Stomach (tissue), 9 donors: Measurements from ENCODE around the gene RASGRP1. TPM values are rescaled to one million over a fixed set of nuclear protein-coding genes. Genes with fewer than 3 reads are reported as not detected.

Source experiments
- DNase-seq, 2 donors: peaks; one replicate each; pipeline versions ENCODE4 v3.0.0 to v3.0.0-alpha.2; 2013 to 2019
- H3K27ac ChIP-seq, 5 donors: fragments of 200-600 bp in 4 of 5; sonication (generic) in 4 of 5; one replicate each; pipeline ENCODE4 v1.5.1; 2013 to 2019; ENCODE audit warnings: mild to moderate bottlenecking in 1 of 5, moderate library complexity in 1 of 5
- H3K27me3 ChIP-seq, 3 donors: fragments of 200-600 bp; sonication (generic); one replicate each; pipeline ENCODE4 v1.5.1; 2017 to 2019; ENCODE audit warnings: mixed run types in 1 of 3
- H3K36me3 ChIP-seq, 4 donors: fragments of 200-600 bp; sonication (generic); 1 replicate in 3 of 4; 2 replicates in 1 of 4; pipeline ENCODE4 v1.5.1; 2016 to 2019
- H3K4me1 ChIP-seq, 4 donors: fragments of 200-600 bp; sonication (generic); one replicate each; pipeline ENCODE4 v1.5.1; 2016 to 2019
- H3K4me3 ChIP-seq, 4 donors: fragments of 200-600 bp; sonication (generic) in 3 of 4; one replicate each; pipeline ENCODE4 v1.5.1; 2016 to 2019; ENCODE audit warnings: mild to moderate bottlenecking in 1 of 4
- H3K9me3 ChIP-seq, 4 donors: fragments of 200-600 bp; sonication (generic); one replicate each; pipeline ENCODE4 v1.5.1; 2016 to 2019
- EP300 ChIP-seq: sonication (generic); formaldehyde crosslinking; IDR thresholded peaks from one replicate; pipeline ENCODE4 v1.6.1; 2017; ENCODE audit warnings: antibody characterized with exemption
- POLR2A ChIP-seq, 4 donors: fragments of 450-650 bp; IDR thresholded peaks; one replicate each; pipeline ENCODE4 v1.6.1; 2016; ENCODE audit warnings: antibody characterized with exemption in 4 of 4, control low read depth in 2 of 4, mild to moderate bottlenecking in 1 of 4, moderate library complexity in 1 of 4
- POLR2AphosphoS5 ChIP-seq, 3 donors: sonication (generic); formaldehyde crosslinking; IDR thresholded peaks; one replicate each; pipeline ENCODE4 v1.6.1; 2016; ENCODE audit warnings: antibody characterized with exemption in 3 of 3
- WGBS, 5 donors: extraction: QIAGEN DNeasy Blood & Tissue Kit in 3 of 5; methylation state at CpG; one replicate each; pipeline versions ENCODE4 v1.1.5 to v1.1.7; 2013 to 2018; 5-methylcytosine and 5-hydroxymethylcytosine counted together
- intact Hi-C: fragments of 100-400 bp; cut with DNase I; formaldehyde crosslinking; loops from one replicate; pipeline ENCODE4 v1.15.1; 2023; ENCODE audit warnings: low total_unique reads
- polyA plus RNA-seq, 3 donors: library from polyadenylated mRNA; stranded (reverse); fragments of 200-250 nt; gene quantifications; one replicate each; pipeline ENCODE4 v1.2.3, GENCODE V29; 2013
- total RNA-seq, 5 donors: library from RNA; depleted of rRNA; stranded (reverse); fragments of >200 nt; gene quantifications; one replicate each; pipeline versions ENCODE4 v1.1.0 to v1.2.3, GENCODE V29; 2014 to 2016
- TF ChIP-seq, protein P1 (sequence below), 7 experiments: fragments of 450-650 bp in 4 of 7; fragments of 200-600 bp in 3 of 7; sonication (generic) in 3 of 7; IDR thresholded peaks; one replicate each; pipeline ENCODE4 v1.5.1; 2016 to 2019; ENCODE audit warnings: antibody characterized with exemption in 7 of 7, control low read depth in 2 of 7, mild to moderate bottlenecking in 1 of 7
- donor health status: healthy with polysubstance abuse.
- donor health status: Bipolar disorder and iron deficiency.
- donor health status: healthy.

The RASGRP1 gene
- total and polyA plus RNA-seq, 8 donors = 0.29 to 12.3 (median 2.8) TPM

DNA sequence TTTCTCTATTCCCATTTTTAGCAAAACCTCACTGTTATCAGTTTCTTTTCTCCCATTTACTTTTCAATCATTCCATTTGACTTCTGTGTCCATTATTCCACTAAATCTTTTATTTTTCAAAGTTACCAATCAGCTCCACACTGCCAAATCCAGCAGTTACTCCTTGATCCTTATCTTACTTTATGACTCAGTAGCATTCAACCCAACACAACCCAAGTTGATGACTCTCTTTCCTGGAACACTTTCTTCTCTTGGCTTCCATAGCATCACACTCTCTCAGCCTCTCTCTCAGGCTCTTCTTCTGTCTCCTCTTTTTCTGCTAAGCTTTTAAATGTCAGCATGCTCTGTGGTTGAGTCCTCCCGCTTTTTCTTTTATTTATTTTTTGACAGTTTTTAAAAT is 36.3 kb downstream of the RASGRP1 start:
- TF ChIP-seq EP300 (no peak), POLR2AphosphoS5 (IDR thresholded peaks at IDR 0.05) (no peak), POLR2A (IDR thresholded peaks at IDR 0.05) (no peak)
- TF ChIP-seq, protein P1, sequence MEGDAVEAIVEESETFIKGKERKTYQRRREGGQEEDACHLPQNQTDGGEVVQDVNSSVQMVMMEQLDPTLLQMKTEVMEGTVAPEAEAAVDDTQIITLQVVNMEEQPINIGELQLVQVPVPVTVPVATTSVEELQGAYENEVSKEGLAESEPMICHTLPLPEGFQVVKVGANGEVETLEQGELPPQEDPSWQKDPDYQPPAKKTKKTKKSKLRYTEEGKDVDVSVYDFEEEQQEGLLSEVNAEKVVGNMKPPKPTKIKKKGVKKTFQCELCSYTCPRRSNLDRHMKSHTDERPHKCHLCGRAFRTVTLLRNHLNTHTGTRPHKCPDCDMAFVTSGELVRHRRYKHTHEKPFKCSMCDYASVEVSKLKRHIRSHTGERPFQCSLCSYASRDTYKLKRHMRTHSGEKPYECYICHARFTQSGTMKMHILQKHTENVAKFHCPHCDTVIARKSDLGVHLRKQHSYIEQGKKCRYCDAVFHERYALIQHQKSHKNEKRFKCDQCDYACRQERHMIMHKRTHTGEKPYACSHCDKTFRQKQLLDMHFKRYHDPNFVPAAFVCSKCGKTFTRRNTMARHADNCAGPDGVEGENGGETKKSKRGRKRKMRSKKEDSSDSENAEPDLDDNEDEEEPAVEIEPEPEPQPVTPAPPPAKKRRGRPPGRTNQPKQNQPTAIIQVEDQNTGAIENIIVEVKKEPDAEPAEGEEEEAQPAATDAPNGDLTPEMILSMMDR (IDR thresholded peaks at IDR 0.05) = no peak
- DNase-seq = no peak
- no peaks in the 10 kb centered on the region for H3K4me1 ChIP-seq
- no peaks in the 10 kb centered on the region for H3K9me3 ChIP-seq
- H3K27ac ChIP-seq = no peak overlapping the region
- H3K27me3 ChIP-seq = no peaks in the 10 kb centered on the region
- H3K4me3 ChIP-seq = no peak overlapping the region
- no peaks in the 10 kb centered on the region for H3K36me3 ChIP-seq
- WGBS, 5 donors = 92 to 100% (median 94%) methylated on average over 1 of the region's 1 CpG
- intact Hi-C loops = no loop called here

DNA sequence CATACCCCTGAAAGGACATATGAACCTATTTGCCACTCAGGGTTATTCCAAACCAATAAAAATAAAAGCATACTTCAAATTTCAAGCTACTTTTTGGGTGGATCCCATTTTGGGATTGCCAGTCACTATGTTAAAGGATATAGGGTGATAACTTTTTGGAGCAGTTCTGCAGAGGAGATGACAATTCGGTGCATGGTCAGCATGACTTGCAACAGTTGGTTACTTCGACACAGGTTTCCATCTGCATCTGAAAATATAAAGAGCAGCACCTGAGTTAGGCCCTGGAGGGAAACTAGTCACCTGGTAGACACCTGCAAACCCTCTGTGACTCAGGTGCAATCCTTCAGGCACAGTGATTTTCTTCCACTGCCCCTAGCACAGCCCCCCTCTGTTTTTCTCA is 38.5 kb downstream of the RASGRP1 start:
- H3K4me3 ChIP-seq = no peak overlapping the region
- H3K4me1 ChIP-seq = no peaks in the 10 kb centered on the region
- H3K36me3 ChIP-seq = no peaks in the 10 kb centered on the region
- WGBS, 5 donors = 89 to 100% (median 94%) methylated on average over 2 of the region's 2 CpGs
- no peak overlapping the region for H3K27ac ChIP-seq
- no peak for DNase-seq
- intact Hi-C loops = no loop called here
- TF ChIP-seq, protein P1 (IDR thresholded peaks at IDR 0.05) = no peak
- TF ChIP-seq POLR2A (IDR thresholded peaks at IDR 0.05) (no peak), POLR2AphosphoS5 (IDR thresholded peaks at IDR 0.05) (no peak), EP300 (no peak)
- H3K27me3 ChIP-seq = no peaks in the 10 kb centered on the region
- no peaks in the 10 kb centered on the region for H3K9me3 ChIP-seq

DNA sequence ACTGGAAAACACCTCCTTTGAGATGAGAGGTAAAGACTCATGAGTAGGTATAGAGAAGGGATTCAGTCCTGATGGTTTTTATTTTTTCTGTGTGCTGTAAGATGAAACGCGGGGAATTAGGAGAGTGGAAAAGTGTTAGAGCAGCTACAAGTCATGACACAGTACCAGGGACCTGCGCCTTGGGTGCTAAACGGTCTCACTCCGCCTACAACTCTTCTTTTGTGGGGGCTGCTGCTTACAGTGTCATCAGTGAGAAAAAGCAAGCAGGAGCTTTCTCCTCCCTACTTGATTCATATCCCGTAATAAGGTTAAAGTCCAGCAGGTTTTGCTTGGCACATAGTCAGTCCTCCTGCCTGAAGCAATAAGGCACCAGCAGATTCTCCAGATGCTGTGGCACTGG is 39.1 kb downstream of the RASGRP1 start:
- H3K4me1 ChIP-seq = no peaks in the 10 kb centered on the region
- H3K36me3 ChIP-seq = no peaks in the 10 kb centered on the region
- no peak overlapping the region for H3K4me3 ChIP-seq
- H3K27me3 ChIP-seq = no peaks in the 10 kb centered on the region
- 86 to 90% (median 89%) methylated on average over 6 of the region's 6 CpGs for WGBS, 5 donors
- H3K9me3 ChIP-seq = no peaks in the 10 kb centered on the region
- TF ChIP-seq POLR2AphosphoS5 (IDR thresholded peaks at IDR 0.05) = no peak
- TF ChIP-seq, protein P1 (IDR thresholded peaks at IDR 0.05) = no peak
- no peak for TF ChIP-seq POLR2A (IDR thresholded peaks at IDR 0.05)
- no peak for TF ChIP-seq EP300
- DNase-seq = no peak
- H3K27ac ChIP-seq = no peak overlapping the region
- intact Hi-C loops = no loop called here

DNA sequence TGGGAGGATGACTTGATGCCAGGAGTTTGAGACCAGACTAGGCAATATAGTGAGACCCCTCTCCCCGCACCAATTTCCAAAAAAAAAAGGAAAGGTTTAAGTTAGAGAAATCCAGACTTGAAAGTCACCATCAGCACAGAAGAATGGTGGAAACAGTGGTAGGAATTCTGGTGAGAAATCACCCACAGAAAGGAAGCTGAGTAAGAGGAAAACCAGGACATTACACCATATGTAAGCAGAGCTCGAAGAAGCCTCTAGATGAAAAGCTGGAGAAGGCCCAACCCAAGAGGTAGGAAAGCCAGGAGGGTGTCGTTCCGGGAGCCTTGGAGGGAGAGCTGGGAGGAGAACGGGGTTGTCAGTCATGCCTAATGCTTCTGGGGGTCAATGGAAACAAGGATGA is 40.5 kb downstream of the RASGRP1 start:
- no peaks in the 10 kb centered on the region for H3K27me3 ChIP-seq
- WGBS, 5 donors = 85 to 94% (median 86%) methylated on average over 5 of the region's 5 CpGs
- H3K36me3 ChIP-seq = no peaks in the 10 kb centered on the region
- DNase-seq = no peak
- no peaks in the 10 kb centered on the region for H3K4me1 ChIP-seq
- H3K9me3 ChIP-seq = no peaks in the 10 kb centered on the region
- TF ChIP-seq EP300 = no peak
- TF ChIP-seq POLR2A (IDR thresholded peaks at IDR 0.05) = no peak
- TF ChIP-seq, protein P1 (IDR thresholded peaks at IDR 0.05) = no peak
- no peak for TF ChIP-seq POLR2AphosphoS5 (IDR thresholded peaks at IDR 0.05)
- intact Hi-C loops = no loop called here
- no peak overlapping the region for H3K4me3 ChIP-seq
- no peak overlapping the region for H3K27ac ChIP-seq
